Stomach (tissue), 9 donors: ENCODE measurements around the gene PDE3B. TPM values are rescaled to one million over a fixed set of nuclear protein-coding genes. Genes with fewer than 3 reads are reported as not detected.

ENCODE experiments used
- DNase-seq, 2 donors: peaks; one replicate each; pipeline versions ENCODE4 v3.0.0 to v3.0.0-alpha.2; 2013 to 2019
- H3K27ac ChIP-seq, 5 donors: fragments of 200-600 bp in 4 of 5; sonication (generic) in 4 of 5; one replicate each; pipeline ENCODE4 v1.5.1; 2013 to 2019; ENCODE audit warnings: mild to moderate bottlenecking in 1 of 5, moderate library complexity in 1 of 5
- H3K27me3 ChIP-seq, 3 donors: fragments of 200-600 bp; sonication (generic); one replicate each; pipeline ENCODE4 v1.5.1; 2017 to 2019; ENCODE audit warnings: mixed run types in 1 of 3
- H3K36me3 ChIP-seq, 4 donors: fragments of 200-600 bp; sonication (generic); 1 replicate in 3 of 4; 2 replicates in 1 of 4; pipeline ENCODE4 v1.5.1; 2016 to 2019
- H3K4me1 ChIP-seq, 4 donors: fragments of 200-600 bp; sonication (generic); one replicate each; pipeline ENCODE4 v1.5.1; 2016 to 2019
- H3K4me3 ChIP-seq, 4 donors: fragments of 200-600 bp; sonication (generic) in 3 of 4; one replicate each; pipeline ENCODE4 v1.5.1; 2016 to 2019; ENCODE audit warnings: mild to moderate bottlenecking in 1 of 4
- H3K9me3 ChIP-seq, 4 donors: fragments of 200-600 bp; sonication (generic); one replicate each; pipeline ENCODE4 v1.5.1; 2016 to 2019
- EP300 ChIP-seq: sonication (generic); formaldehyde crosslinking; IDR thresholded peaks from one replicate; pipeline ENCODE4 v1.6.1; 2017; ENCODE audit warnings: antibody characterized with exemption
- POLR2A ChIP-seq, 4 donors: fragments of 450-650 bp; IDR thresholded peaks; one replicate each; pipeline ENCODE4 v1.6.1; 2016; ENCODE audit warnings: antibody characterized with exemption in 4 of 4, control low read depth in 2 of 4, mild to moderate bottlenecking in 1 of 4, moderate library complexity in 1 of 4
- POLR2AphosphoS5 ChIP-seq, 3 donors: sonication (generic); formaldehyde crosslinking; IDR thresholded peaks; one replicate each; pipeline ENCODE4 v1.6.1; 2016; ENCODE audit warnings: antibody characterized with exemption in 3 of 3
- WGBS, 5 donors: extraction: QIAGEN DNeasy Blood & Tissue Kit in 3 of 5; methylation state at CpG; one replicate each; pipeline versions ENCODE4 v1.1.5 to v1.1.7; 2013 to 2018; 5-methylcytosine and 5-hydroxymethylcytosine counted together
- intact Hi-C: fragments of 100-400 bp; cut with DNase I; formaldehyde crosslinking; loops from one replicate; pipeline ENCODE4 v1.15.1; 2023; ENCODE audit warnings: low total_unique reads
- polyA plus RNA-seq, 3 donors: library from polyadenylated mRNA; stranded (reverse); fragments of 200-250 nt; gene quantifications; one replicate each; pipeline ENCODE4 v1.2.3, GENCODE V29; 2013
- total RNA-seq, 5 donors: library from RNA; depleted of rRNA; stranded (reverse); fragments of >200 nt; gene quantifications; one replicate each; pipeline versions ENCODE4 v1.1.0 to v1.2.3, GENCODE V29; 2014 to 2016
- TF ChIP-seq, protein P1 (sequence below), 7 experiments: fragments of 450-650 bp in 4 of 7; fragments of 200-600 bp in 3 of 7; sonication (generic) in 3 of 7; IDR thresholded peaks; one replicate each; pipeline ENCODE4 v1.5.1; 2016 to 2019; ENCODE audit warnings: antibody characterized with exemption in 7 of 7, control low read depth in 2 of 7, mild to moderate bottlenecking in 1 of 7
- donor health status: healthy with polysubstance abuse.
- donor health status: Bipolar disorder and iron deficiency.
- donor health status: healthy.

The PDE3B gene
- total and polyA plus RNA-seq, 8 donors: 1.2 to 49.2 (median 14.2) TPM

DNA sequence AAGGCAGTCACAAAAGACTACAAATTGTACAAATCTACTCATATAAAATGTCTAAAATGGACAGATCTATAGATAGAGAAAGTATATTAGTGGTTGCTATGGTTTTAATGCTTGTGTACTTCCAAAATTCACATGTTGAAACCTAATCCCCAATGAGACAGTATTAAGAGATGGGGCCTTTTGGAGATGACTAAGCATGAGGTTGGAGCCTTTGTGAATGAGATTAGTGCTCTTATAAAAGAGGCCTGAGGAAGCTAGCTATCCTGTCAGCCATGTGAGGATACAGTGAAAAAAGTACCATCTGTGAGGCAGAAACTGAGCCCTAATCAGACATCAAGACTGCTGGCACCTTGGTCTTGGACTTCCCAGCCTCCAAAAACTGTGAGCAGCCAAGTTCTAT, 165.9 kb downstream of the PDE3B start:
- H3K27me3 ChIP-seq: no peaks in the 10 kb centered on the region
- TF ChIP-seq POLR2A (IDR thresholded peaks at IDR 0.05): no peak
- TF ChIP-seq EP300: no peak
- TF ChIP-seq, protein P1, sequence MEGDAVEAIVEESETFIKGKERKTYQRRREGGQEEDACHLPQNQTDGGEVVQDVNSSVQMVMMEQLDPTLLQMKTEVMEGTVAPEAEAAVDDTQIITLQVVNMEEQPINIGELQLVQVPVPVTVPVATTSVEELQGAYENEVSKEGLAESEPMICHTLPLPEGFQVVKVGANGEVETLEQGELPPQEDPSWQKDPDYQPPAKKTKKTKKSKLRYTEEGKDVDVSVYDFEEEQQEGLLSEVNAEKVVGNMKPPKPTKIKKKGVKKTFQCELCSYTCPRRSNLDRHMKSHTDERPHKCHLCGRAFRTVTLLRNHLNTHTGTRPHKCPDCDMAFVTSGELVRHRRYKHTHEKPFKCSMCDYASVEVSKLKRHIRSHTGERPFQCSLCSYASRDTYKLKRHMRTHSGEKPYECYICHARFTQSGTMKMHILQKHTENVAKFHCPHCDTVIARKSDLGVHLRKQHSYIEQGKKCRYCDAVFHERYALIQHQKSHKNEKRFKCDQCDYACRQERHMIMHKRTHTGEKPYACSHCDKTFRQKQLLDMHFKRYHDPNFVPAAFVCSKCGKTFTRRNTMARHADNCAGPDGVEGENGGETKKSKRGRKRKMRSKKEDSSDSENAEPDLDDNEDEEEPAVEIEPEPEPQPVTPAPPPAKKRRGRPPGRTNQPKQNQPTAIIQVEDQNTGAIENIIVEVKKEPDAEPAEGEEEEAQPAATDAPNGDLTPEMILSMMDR (IDR thresholded peaks at IDR 0.05): no peak
- no peak for TF ChIP-seq POLR2AphosphoS5 (IDR thresholded peaks at IDR 0.05)
- H3K4me1 ChIP-seq: no peaks in the 10 kb centered on the region
- no peak overlapping the region for H3K4me3 ChIP-seq
- intact Hi-C loops: no loop called here
- no peak overlapping the region for H3K27ac ChIP-seq
- H3K36me3 ChIP-seq: no peaks in the 10 kb centered on the region
- no peaks in the 10 kb centered on the region for H3K9me3 ChIP-seq
- DNase-seq: no peak

- WGBS, 5 donors: 93 to 95% (median 95%) methylated on average over 3 of the region's 3 CpGs
- H3K4me3 ChIP-seq: no peak overlapping the region
- no peaks in the 10 kb centered on the region for H3K9me3 ChIP-seq
- DNase-seq: no peak
- intact Hi-C loops: no loop called here
- no peak overlapping the region for H3K27ac ChIP-seq
- H3K36me3 ChIP-seq: no peaks in the 10 kb centered on the region
- TF ChIP-seq POLR2A (IDR thresholded peaks at IDR 0.05) (no peak), POLR2AphosphoS5 (IDR thresholded peaks at IDR 0.05) (no peak), EP300 (no peak)
- TF ChIP-seq, protein P1 (IDR thresholded peaks at IDR 0.05): no peak
- H3K4me1 ChIP-seq: no peaks in the 10 kb centered on the region
- H3K27me3 ChIP-seq: no peaks in the 10 kb centered on the region
Observed at GRCh38 chr11:14812757-14813156, 169.2 kb downstream of the PDE3B start.

GRCh38 chr11:14813516-14813915, 169.9 kb downstream of the PDE3B start:
- Histone ChIP-seq H3K27ac (no peak overlapping the region), H3K9me3 (no peaks in the 10 kb centered on the region), H3K36me3 (no peaks in the 10 kb centered on the region), H3K4me1 (no peaks in the 10 kb centered on the region), H3K4me3 (no peak overlapping the region), H3K27me3 (no peaks in the 10 kb centered on the region)
- intact Hi-C loops: no loop called here
- TF ChIP-seq EP300 (no peak), POLR2AphosphoS5 (IDR thresholded peaks at IDR 0.05) (no peak), POLR2A (IDR thresholded peaks at IDR 0.05) (no peak)
- TF ChIP-seq, protein P1 (IDR thresholded peaks at IDR 0.05): no peak
- DNase-seq: no peak

- Histone ChIP-seq H3K9me3 (no peaks in the 10 kb centered on the region), H3K27me3 (no peaks in the 10 kb centered on the region), H3K27ac (no peak overlapping the region), H3K36me3 (no peaks in the 10 kb centered on the region), H3K4me3 (no peak overlapping the region), H3K4me1 (no peaks in the 10 kb centered on the region)
- WGBS, 5 donors: 88 to 93% (median 91%) methylated on average over 2 of the region's 2 CpGs
- intact Hi-C loops: no loop called here
- DNase-seq: no peak
- TF ChIP-seq EP300: no peak
- TF ChIP-seq, protein P1 (IDR thresholded peaks at IDR 0.05): no peak
- no peak for TF ChIP-seq POLR2A (IDR thresholded peaks at IDR 0.05)
- no peak for TF ChIP-seq POLR2AphosphoS5 (IDR thresholded peaks at IDR 0.05)
Observed at GRCh38 chr11:14818779-14819178, 175.2 kb downstream of the PDE3B start.

GRCh38 chr11:14819596-14819995, 176.0 kb downstream of the PDE3B start:
- intact Hi-C loops: no loop called here
- Histone ChIP-seq H3K36me3 (no peaks in the 10 kb centered on the region), H3K27me3 (no peaks in the 10 kb centered on the region), H3K9me3 (no peaks in the 10 kb centered on the region), H3K4me3 (no peak overlapping the region), H3K27ac (no peak overlapping the region), H3K4me1 (no peaks in the 10 kb centered on the region)
- TF ChIP-seq POLR2A (IDR thresholded peaks at IDR 0.05): no peak
- TF ChIP-seq, protein P1 (IDR thresholded peaks at IDR 0.05): no peak
- no peak for TF ChIP-seq EP300
- no peak for TF ChIP-seq POLR2AphosphoS5 (IDR thresholded peaks at IDR 0.05)
- DNase-seq: no peak
